Measurements from ENCODE around the gene BRCA2.

BRCA2 gene

DNA sequence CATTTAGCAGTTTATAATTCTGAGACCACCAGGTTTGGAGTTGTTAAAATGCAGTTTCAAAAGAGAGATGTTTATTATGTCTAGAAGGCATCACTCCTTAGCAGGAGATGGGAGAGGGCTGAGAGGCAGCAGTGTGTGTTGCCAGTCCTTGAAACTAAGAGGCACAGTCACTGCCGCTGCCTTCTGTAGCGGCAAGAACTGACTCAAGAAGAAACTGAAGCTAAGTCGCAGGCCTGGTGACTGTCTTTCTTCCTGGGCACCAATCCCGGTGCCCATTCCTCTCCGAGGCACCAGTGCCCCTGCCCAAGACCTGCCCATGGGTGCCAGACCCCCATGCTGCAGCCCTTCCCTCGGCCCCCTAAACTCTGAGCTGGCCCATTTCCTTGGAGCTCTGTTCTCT lies 92.5 kb downstream of the BRCA2 start:
- no peak overlapping the region for H2AFZ ChIP-seq (ENCODE audit: low read length)
- H3K36me3 ChIP-seq (ENCODE audit: insufficient read depth, low read length): peaks cover 9% of the 10 kb centered on the region; the same call in 1 of the 2 replicates
- H4K20me1 ChIP-seq (ENCODE audit: insufficient read depth, low read length, poor library complexity, severe bottlenecking): no peaks in the 10 kb centered on the region
- H3K27me3 ChIP-seq (ENCODE audit: insufficient read depth, low read length, poor library complexity, severe bottlenecking): no peaks in the 10 kb centered on the region
- H3K4me1 ChIP-seq (ENCODE audit: insufficient read depth, low read length, poor library complexity, severe bottlenecking): peaks cover 18% of the 10 kb centered on the region
- no peaks in the 10 kb centered on the region for H3F3A ChIP-seq (ENCODE audit: low read depth)
- no peak for TF ChIP-seq EZH2phosphoT487 (IDR thresholded peaks at IDR 0.05; ENCODE audit: borderline replicate concordance)
- TF ChIP-seq, protein P1, sequence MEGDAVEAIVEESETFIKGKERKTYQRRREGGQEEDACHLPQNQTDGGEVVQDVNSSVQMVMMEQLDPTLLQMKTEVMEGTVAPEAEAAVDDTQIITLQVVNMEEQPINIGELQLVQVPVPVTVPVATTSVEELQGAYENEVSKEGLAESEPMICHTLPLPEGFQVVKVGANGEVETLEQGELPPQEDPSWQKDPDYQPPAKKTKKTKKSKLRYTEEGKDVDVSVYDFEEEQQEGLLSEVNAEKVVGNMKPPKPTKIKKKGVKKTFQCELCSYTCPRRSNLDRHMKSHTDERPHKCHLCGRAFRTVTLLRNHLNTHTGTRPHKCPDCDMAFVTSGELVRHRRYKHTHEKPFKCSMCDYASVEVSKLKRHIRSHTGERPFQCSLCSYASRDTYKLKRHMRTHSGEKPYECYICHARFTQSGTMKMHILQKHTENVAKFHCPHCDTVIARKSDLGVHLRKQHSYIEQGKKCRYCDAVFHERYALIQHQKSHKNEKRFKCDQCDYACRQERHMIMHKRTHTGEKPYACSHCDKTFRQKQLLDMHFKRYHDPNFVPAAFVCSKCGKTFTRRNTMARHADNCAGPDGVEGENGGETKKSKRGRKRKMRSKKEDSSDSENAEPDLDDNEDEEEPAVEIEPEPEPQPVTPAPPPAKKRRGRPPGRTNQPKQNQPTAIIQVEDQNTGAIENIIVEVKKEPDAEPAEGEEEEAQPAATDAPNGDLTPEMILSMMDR (conservative IDR thresholded peaks at IDR 0.05; ENCODE audit: low read length): no peak
- no peak overlapping the region for H3K9ac ChIP-seq (ENCODE audit: low read depth, low read length, poor library complexity, severe bottlenecking)
- H3K4me2 ChIP-seq (ENCODE audit: low read depth, low read length, poor library complexity, severe bottlenecking): no peak overlapping the region
- H3K4me3 ChIP-seq (ENCODE audit: low read length, poor library complexity, severe bottlenecking): no peak overlapping the region
- H3K9me2 ChIP-seq (replicated peaks; ENCODE audit: low read depth, low read length): no peaks in the 10 kb centered on the region
- H3K79me2 ChIP-seq (ENCODE audit: insufficient read depth, low read length): no peaks in the 10 kb centered on the region
- no peaks in the 10 kb centered on the region for H3K9me3 ChIP-seq (ENCODE audit: insufficient read depth, low read depth, low read length)

DNA sequence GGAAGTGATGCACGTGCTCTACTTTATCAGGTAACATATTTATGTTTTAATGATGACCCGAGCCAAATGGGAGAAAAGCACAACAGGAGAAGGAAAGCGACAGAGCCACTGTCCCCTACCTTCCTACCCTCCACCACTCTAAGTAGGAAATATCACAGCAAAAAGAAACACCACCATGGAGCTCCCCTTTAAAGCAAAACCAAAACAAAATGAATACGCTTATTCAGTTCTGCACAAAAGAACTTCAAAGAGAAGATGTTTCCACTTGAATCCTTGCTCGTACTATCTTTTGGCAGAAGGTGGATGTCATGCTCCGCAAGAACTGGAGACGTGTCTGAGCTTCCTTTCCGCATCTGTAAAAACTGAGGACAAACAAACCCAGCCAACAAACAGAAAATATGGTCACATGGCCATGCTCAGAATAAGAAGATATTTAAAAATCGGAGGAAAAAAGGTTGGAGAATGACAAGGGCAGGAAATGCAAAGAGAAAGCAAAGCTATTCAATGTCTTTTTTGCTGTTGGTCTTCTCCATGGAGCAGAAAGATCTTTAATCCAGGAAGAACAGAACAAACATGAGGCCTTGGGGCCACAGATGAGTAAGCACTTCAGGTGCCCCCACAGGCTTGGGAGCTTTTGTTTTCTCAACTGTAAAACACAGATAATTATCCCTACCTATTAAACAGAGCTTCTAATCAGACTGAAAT lies 93.1 kb downstream of the BRCA2 start:
- Histone ChIP-seq H2AFZ (ENCODE audit: low read length) (0 out of 2 replicates have a peak overlapping the region, but pooled peaks have one; percentile 16), H3F3A (ENCODE audit: low read depth) (no peaks in the 10 kb centered on the region), H3K36me3 (ENCODE audit: insufficient read depth, low read length) (peaks cover 7% of the 10 kb centered on the region; the same call in 1 of the 2 replicates), H4K20me1 (ENCODE audit: insufficient read depth, low read length, poor library complexity, severe bottlenecking) (no peaks in the 10 kb centered on the region), H3K9me2 (replicated peaks; ENCODE audit: low read depth, low read length) (no peaks in the 10 kb centered on the region), H3K4me3 (ENCODE audit: low read length, poor library complexity, severe bottlenecking) (no peak overlapping the region), H3K9ac (ENCODE audit: low read depth, low read length, poor library complexity, severe bottlenecking) (no peak overlapping the region), H3K9me3 (ENCODE audit: insufficient read depth, low read depth, low read length) (no peaks in the 10 kb centered on the region), H3K27me3 (ENCODE audit: insufficient read depth, low read length, poor library complexity, severe bottlenecking) (no peaks in the 10 kb centered on the region), H3K4me1 (ENCODE audit: insufficient read depth, low read length, poor library complexity, severe bottlenecking) (peaks cover 18% of the 10 kb centered on the region), H3K4me2 (ENCODE audit: low read depth, low read length, poor library complexity, severe bottlenecking) (no peak overlapping the region), H3K79me2 (ENCODE audit: insufficient read depth, low read length) (no peaks in the 10 kb centered on the region)
- TF ChIP-seq, protein P1 (conservative IDR thresholded peaks at IDR 0.05; ENCODE audit: low read length): no peak
- TF ChIP-seq EZH2phosphoT487 (IDR thresholded peaks at IDR 0.05; ENCODE audit: borderline replicate concordance): no peak

DNA sequence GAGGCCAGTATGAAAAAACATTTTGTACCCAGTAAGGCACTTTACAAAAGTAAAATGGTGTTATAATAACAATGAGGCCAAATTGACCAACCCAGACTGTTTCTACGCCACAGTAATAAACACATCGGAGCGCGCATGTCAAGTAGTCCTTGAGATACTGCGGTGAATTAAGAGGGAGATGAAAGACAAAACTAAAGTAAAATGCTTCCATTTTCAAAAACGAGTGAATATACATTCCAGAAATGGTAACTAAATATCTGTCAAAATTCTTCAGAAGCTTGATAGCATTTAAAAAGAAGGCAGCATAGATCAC lies 93.6 kb downstream of the BRCA2 start:
- Histone ChIP-seq H2AFZ (ENCODE audit: low read length) (0 out of 2 replicates have a peak overlapping the region, but pooled peaks have one; percentile 16), H4K20me1 (ENCODE audit: insufficient read depth, low read length, poor library complexity, severe bottlenecking) (no peaks in the 10 kb centered on the region)

More for the DNA sequence above, 93.6 kb downstream of the BRCA2 start:
- Histone ChIP-seq H3K79me2 (ENCODE audit: insufficient read depth, low read length) (no peaks in the 10 kb centered on the region), H3K9ac (ENCODE audit: low read depth, low read length, poor library complexity, severe bottlenecking) (no peak overlapping the region), H3K27me3 (ENCODE audit: insufficient read depth, low read length, poor library complexity, severe bottlenecking) (no peaks in the 10 kb centered on the region), H3K4me3 (ENCODE audit: low read length, poor library complexity, severe bottlenecking) (no peak overlapping the region), H3K9me3 (ENCODE audit: insufficient read depth, low read depth, low read length) (no peaks in the 10 kb centered on the region), H3K4me2 (ENCODE audit: low read depth, low read length, poor library complexity, severe bottlenecking) (no peak overlapping the region), H3F3A (ENCODE audit: low read depth) (no peaks in the 10 kb centered on the region), H3K36me3 (ENCODE audit: insufficient read depth, low read length) (peaks cover 7% of the 10 kb centered on the region; the same call in 1 of the 2 replicates), H3K9me2 (replicated peaks; ENCODE audit: low read depth, low read length) (no peaks in the 10 kb centered on the region), H3K4me1 (ENCODE audit: insufficient read depth, low read length, poor library complexity, severe bottlenecking) (peaks cover 18% of the 10 kb centered on the region)
- no peak for TF ChIP-seq EZH2phosphoT487 (IDR thresholded peaks at IDR 0.05; ENCODE audit: borderline replicate concordance)
